Neutrophil (primary cell): Measurements from ENCODE around the gene LRRC8D.

ENCODE experiments used
- H3K27ac ChIP-seq: fragments of 200-600 bp; sonication (generic); 2 replicates; pipeline ENCODE4 v1.5.1; 2016; ENCODE audit warnings: mild to moderate bottlenecking, moderate library complexity
- H3K27me3 ChIP-seq: fragments of 200-600 bp; sonication (generic); 2 replicates; pipeline ENCODE4 v1.6.0; 2016; ENCODE audit warnings: mild to moderate bottlenecking
- H3K36me3 ChIP-seq: fragments of 200-600 bp; sonication (generic); 2 replicates; pipeline ENCODE4 v1.5.1; 2017
- H3K4me1 ChIP-seq, 2 experiments: fragments of 200-600 bp in 1 of 2; sonication (generic) in 1 of 2; 1 replicate in 1 of 2; 2 replicates in 1 of 2; pipeline versions ENCODE4 v1.5.1 to v1.6.1; 2013 to 2016; ENCODE audit warnings: low read depth in 1 of 2, low read length in 1 of 2, mild to moderate bottlenecking in 1 of 2, moderate library complexity in 1 of 2; ENCODE audit not compliant: control insufficient read depth in 1 of 2, insufficient read depth in 1 of 2
- H3K4me3 ChIP-seq, 2 experiments: fragments of 200-600 bp in 1 of 2; sonication (generic) in 1 of 2; 1 replicate in 1 of 2; 2 replicates in 1 of 2; pipeline ENCODE4 v1.5.1; 2013 to 2016; ENCODE audit warnings: low read depth in 1 of 2, low read length in 1 of 2, mild to moderate bottlenecking in 1 of 2, moderate library complexity in 1 of 2
- H3K9me3 ChIP-seq: fragments of 200-600 bp; sonication (generic); 2 replicates; pipeline ENCODE4 v1.5.1; 2016
- CTCF ChIP-seq: fragments of 200-600 bp; sonication (generic); IDR thresholded peaks from 2 replicates; pipeline ENCODE4 v1.5.1; 2016; ENCODE audit warnings: antibody characterized with exemption

LRRC8D gene

DNA sequence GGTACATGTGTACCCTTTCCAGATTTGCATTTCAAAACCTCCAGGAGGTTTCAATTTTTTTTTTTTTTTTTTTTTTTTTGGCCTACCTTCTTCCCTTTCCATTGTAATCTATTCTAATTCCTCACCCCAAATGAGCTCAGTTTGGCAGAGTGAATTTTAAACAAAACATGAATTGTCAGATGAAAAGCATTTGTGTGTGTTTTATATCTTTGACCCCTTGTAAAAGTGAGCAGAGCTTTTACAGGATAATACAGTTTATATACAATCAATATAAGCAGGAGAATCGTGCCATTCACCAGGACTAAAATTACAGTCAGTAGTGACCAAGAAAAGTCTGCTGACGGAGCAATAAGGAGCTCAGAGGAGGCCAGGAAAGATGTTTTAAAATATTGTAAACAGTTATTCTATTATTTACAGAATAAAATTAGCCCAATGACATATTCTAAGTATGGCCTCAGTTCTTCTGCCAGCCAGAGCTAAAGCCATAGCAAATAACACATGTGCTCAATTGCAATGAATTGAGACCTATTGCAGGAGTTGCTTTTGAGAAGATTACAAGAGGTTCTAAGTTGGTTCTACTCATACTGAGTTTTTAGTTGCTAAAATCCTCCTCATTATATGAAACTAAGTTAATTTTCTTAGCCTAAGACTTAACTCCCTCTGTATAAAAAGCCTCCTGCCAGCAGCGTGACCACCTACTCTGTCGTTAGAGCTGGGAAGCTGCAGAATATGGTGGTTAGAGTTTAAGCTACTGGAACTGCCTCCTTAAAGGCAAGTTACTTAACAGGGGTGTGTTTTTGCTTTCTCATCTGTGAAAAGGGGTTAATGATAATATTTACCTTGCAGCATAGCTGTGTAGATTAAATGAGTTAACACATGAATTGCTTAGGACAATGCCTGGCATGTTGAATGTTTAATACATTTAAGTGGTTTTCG is 123.3 kb downstream of the LRRC8D start:
- Histone ChIP-seq H3K9me3 (no peaks in the 10 kb centered on the region), H3K27me3 (no peaks in the 10 kb centered on the region), H3K27ac (peak overlapping the region; percentile 85), H3K4me1 (peaks cover 28 to 33% of the 10 kb centered on the region in 2 experiments), H3K36me3 (peaks cover 12% of the 10 kb centered on the region), H3K4me3 (no peak overlapping the region)
- TF ChIP-seq CTCF: no peak

DNA sequence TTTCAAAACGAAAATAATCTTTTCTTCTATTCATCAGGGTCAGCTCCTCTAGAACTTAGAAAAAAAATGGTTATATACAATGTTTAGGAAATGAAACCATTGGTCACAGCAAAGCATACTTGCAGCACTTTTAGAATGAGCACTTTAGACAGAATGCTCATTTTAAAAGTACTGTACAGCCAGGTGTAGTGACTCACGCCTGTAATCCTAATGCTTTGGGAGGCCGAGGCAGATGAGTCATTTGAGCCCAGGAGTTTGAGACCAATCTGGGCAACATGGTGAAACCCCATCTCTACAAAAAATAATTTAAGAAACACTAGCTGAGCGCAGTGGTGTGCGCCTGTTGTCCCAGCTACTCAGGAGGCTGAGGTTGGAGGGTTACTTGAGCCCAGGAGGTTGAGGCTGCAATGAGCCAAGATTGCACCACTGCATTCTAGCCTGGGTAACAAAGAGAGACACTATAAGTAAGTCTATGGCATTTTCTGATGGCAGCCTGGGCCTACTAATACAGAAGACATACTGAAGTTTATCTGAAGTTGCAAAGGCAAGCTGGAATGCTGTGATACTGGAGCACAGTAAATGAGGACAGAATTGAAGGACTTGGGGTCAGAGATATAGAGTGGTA is 125.1 kb downstream of the LRRC8D start:
- H3K27me3 ChIP-seq: no peaks in the 10 kb centered on the region
- H3K36me3 ChIP-seq: no peaks in the 10 kb centered on the region
- TF ChIP-seq CTCF: no peak
- no peaks in the 10 kb centered on the region for H3K9me3 ChIP-seq
- no peak overlapping the region for H3K27ac ChIP-seq
- H3K4me1 ChIP-seq: peaks cover 25 to 32% of the 10 kb centered on the region in 2 experiments
- no peak overlapping the region for H3K4me3 ChIP-seq

- Histone ChIP-seq H3K36me3 (no peaks in the 10 kb centered on the region), H3K4me3 (no peak overlapping the region), H3K4me1 (peaks cover 20 to 26% of the 10 kb centered on the region in 2 experiments), H3K27ac (no peak overlapping the region), H3K27me3 (no peaks in the 10 kb centered on the region), H3K9me3 (no peaks in the 10 kb centered on the region)
- TF ChIP-seq CTCF: no peak
Observed at GRCh38 chr1:89946532-89946931, 125.7 kb downstream of the LRRC8D start.

DNA sequence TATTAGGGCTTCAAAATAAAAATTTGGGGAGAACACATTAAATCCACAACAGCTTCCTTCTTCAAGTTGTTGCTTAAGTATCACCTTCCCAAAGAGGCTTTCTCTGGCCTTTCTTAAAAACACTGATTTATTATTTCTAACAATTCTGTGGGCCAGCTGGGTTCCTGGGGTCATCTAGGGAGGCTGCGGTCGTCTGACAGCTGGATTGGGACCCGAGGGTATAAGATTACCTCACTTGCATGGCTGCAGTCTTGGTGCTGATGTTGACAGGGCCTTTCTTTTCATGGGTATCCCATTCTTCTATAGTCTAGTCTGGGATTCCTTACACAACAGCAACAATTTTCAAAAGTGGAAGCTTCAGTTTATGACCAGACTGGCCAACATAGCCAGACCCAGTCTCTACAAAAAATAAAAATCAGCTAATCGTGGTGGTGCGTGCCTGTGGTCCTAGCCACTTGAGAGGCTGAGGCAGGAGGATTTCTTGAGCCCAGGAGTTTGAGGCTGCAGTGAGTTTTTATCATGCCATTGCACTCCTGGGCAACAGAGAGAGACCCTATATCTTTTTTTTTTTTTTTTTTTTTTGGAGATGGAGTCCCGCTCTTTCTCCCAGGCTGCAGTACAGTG is 128.0 kb downstream of the LRRC8D start:
- Histone ChIP-seq H3K36me3 (no peaks in the 10 kb centered on the region), H3K4me1 (peaks cover 0 to 3% of the 10 kb centered on the region in 2 experiments), H3K9me3 (no peaks in the 10 kb centered on the region), H3K27ac (no peak overlapping the region), H3K27me3 (no peaks in the 10 kb centered on the region), H3K4me3 (no peak overlapping the region)
- no peak for TF ChIP-seq CTCF

GRCh38 chr1:89949991-89950624 is 129.3 kb downstream of the LRRC8D start:
- H3K4me1 ChIP-seq: no peaks in the 10 kb centered on the region
- H3K27me3 ChIP-seq: no peaks in the 10 kb centered on the region
- no peak for TF ChIP-seq CTCF
- no peak overlapping the region for H3K4me3 ChIP-seq
- H3K36me3 ChIP-seq: no peaks in the 10 kb centered on the region
- H3K9me3 ChIP-seq: no peaks in the 10 kb centered on the region
- H3K27ac ChIP-seq: no peak overlapping the region
